Tibial nerve (tissue), 4 donors: ENCODE measurements around the gene TCP11. TPM values are rescaled to one million over a fixed set of nuclear protein-coding genes. Genes with fewer than 3 reads are reported as not detected.

ENCODE experiments used
- DNase-seq, 2 donors: peaks; one replicate each; pipeline ENCODE4 v3.0.0-alpha.2; 2019; ENCODE audit warnings: low spot score in 2 of 2
- H3K27ac ChIP-seq, 4 donors: fragments of 200-600 bp; sonication (generic) in 3 of 4; one replicate each; pipeline ENCODE4 v1.5.1; 2017 to 2019; ENCODE audit warnings: mild to moderate bottlenecking in 1 of 4
- H3K27me3 ChIP-seq, 2 donors: fragments of 200-600 bp; sonication (generic) in 1 of 2; one replicate each; pipeline versions ENCODE4 v1.5.1 to v1.6.0; 2017 to 2019
- H3K36me3 ChIP-seq, 3 donors: fragments of 200-600 bp; sonication (generic); one replicate each; pipeline ENCODE4 v1.5.1; 2018 to 2019
- H3K4me1 ChIP-seq, 4 donors: fragments of 200-600 bp; sonication (generic) in 3 of 4; one replicate each; pipeline ENCODE4 v1.5.1; 2017 to 2019
- H3K4me3 ChIP-seq, 4 donors: fragments of 200-600 bp; sonication (generic) in 3 of 4; one replicate each; pipeline ENCODE4 v1.5.1; 2017 to 2019; ENCODE audit warnings: mild to moderate bottlenecking in 1 of 4, moderate library complexity in 1 of 4
- H3K9me3 ChIP-seq, 4 donors: fragments of 200-600 bp; sonication (generic) in 3 of 4; one replicate each; pipeline ENCODE4 v1.5.1; 2017 to 2019
- EP300 ChIP-seq, 2 donors: sonication (generic); formaldehyde crosslinking; IDR thresholded peaks; one replicate each; pipeline ENCODE4 v1.6.1; 2017; ENCODE audit warnings: antibody characterized with exemption in 2 of 2, mild to moderate bottlenecking in 1 of 2
- POLR2A ChIP-seq, 2 donors: fragments of 450-650 bp; IDR thresholded peaks; one replicate each; pipeline ENCODE4 v1.6.1; 2017; ENCODE audit warnings: antibody characterized with exemption in 2 of 2, mild to moderate bottlenecking in 2 of 2, moderate library complexity in 2 of 2
- WGBS, 2 donors: methylation state at CpG; one replicate each; pipeline ENCODE4 v1.1.5; 2018; 5-methylcytosine and 5-hydroxymethylcytosine counted together
- total RNA-seq, 4 donors: library from RNA; depleted of rRNA; stranded (reverse); fragments of >200 nt; gene quantifications; one replicate each; pipeline ENCODE4 v1.1.0, GENCODE V29; 2016
- TF ChIP-seq, protein P1 (sequence below), 5 experiments: fragments of 200-600 bp in 3 of 5; fragments of 450-650 bp in 2 of 5; sonication (generic) in 3 of 5; IDR thresholded peaks; one replicate each; pipeline ENCODE4 v1.5.1; 2016 to 2019; ENCODE audit warnings: antibody characterized with exemption in 5 of 5, mild to moderate bottlenecking in 3 of 5, moderate library complexity in 2 of 5

The TCP11 gene
- total RNA-seq, 4 donors from 2014 or later, result 0.84 TPM; not detected in 3

DNA sequence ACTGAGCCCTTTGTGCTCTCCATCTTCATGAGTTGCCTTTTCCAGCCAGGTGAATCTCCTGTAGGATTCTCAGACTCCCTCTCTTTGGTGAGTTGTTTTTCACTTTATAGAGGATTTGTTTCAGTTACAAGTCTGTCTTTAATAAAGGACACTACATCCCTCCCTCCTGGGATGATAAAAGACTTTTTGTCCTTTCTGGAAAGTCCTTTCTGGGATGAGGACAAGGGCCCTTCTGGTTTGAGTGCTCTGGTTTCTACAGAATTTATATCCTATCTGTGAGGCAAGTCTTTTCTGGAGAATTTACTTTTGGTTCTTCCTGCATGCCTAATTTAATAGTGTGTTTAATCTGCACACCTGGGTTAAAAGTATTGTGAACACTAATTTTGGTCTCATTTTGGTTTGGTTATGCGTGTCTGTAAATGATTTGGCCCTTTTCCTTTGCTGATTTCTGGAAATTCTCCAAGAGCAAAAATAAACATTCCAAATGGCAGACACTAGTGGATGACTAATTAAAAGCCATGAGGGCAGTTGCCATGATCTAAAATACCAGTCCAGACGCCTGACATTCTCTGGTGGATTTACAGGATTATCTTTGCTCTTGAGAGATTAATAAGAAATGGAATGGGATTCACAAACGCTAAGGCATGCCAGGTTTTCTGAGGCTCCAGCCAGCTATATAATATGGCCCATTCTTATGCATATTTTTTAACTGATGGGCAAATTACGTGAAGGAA is 44.8 kb downstream of the TCP11 start:
- 21 to 30% methylated on average over 4 of the region's 4 CpGs for WGBS, 2 donors
- Histone ChIP-seq H3K27me3 (no peaks in the 10 kb centered on the region), H3K4me3 (no peak overlapping the region), H3K9me3 (no peaks in the 10 kb centered on the region), H3K4me1 (peaks cover 0 to 46% (median 12%) of the 10 kb centered on the region in 4 donors), H3K36me3 (peaks cover 0 to 7% (median 0%) of the 10 kb centered on the region in 3 donors), H3K27ac (peak overlapping the region in 2 of 4 donors; percentile 16 to 40)
- TF ChIP-seq EP300 (IDR thresholded peaks at IDR 0.05) (no peak), POLR2A (IDR thresholded peaks at IDR 0.05) (no peak)
- TF ChIP-seq, protein P1, sequence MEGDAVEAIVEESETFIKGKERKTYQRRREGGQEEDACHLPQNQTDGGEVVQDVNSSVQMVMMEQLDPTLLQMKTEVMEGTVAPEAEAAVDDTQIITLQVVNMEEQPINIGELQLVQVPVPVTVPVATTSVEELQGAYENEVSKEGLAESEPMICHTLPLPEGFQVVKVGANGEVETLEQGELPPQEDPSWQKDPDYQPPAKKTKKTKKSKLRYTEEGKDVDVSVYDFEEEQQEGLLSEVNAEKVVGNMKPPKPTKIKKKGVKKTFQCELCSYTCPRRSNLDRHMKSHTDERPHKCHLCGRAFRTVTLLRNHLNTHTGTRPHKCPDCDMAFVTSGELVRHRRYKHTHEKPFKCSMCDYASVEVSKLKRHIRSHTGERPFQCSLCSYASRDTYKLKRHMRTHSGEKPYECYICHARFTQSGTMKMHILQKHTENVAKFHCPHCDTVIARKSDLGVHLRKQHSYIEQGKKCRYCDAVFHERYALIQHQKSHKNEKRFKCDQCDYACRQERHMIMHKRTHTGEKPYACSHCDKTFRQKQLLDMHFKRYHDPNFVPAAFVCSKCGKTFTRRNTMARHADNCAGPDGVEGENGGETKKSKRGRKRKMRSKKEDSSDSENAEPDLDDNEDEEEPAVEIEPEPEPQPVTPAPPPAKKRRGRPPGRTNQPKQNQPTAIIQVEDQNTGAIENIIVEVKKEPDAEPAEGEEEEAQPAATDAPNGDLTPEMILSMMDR (IDR thresholded peaks at IDR 0.05), result no peak
- no peak for DNase-seq

GRCh38 chr6:35094183-35094582 is 47.0 kb downstream of the TCP11 start:
- 71 to 79% methylated on average over 4 of the region's 4 CpGs for WGBS, 2 donors
- H3K27ac ChIP-seq, result no peak overlapping the region
- no peaks in the 10 kb centered on the region for H3K9me3 ChIP-seq
- H3K4me3 ChIP-seq, result no peak overlapping the region
- DNase-seq, result no peak
- no peaks in the 10 kb centered on the region for H3K27me3 ChIP-seq
- peaks cover 0 to 64% (median 16%) of the 10 kb centered on the region in 4 donors for H3K4me1 ChIP-seq
- TF ChIP-seq POLR2A (IDR thresholded peaks at IDR 0.05), result no peak
- no peak for TF ChIP-seq EP300 (IDR thresholded peaks at IDR 0.05)
- TF ChIP-seq, protein P1 (IDR thresholded peaks at IDR 0.05), result no peak
- H3K36me3 ChIP-seq, result peaks cover 0 to 25% (median 0%) of the 10 kb centered on the region in 3 donors

DNA sequence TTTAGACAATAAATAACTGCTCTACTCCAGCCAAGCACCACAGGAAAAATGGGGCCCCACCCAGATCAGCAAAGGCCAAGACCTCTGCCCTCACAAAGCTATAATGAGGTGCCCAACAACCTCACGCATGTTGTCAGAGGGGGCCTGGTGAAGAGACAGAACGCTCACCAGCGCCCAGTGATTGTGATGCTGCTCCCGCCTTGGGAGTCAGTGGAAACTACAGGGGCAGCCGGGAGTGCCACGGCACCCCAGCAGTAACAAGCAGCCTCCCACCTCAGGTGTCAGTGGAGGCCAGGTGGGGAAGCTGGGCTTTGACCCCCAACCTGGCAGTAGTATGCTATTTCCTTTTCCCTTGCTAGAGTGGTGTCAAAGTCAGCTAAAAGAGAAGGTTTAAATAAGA is 47.4 kb downstream of the TCP11 start:
- H3K36me3 ChIP-seq, result peaks cover 0 to 29% (median 2%) of the 10 kb centered on the region in 3 donors
- no peaks in the 10 kb centered on the region for H3K9me3 ChIP-seq
- no peaks in the 10 kb centered on the region for H3K27me3 ChIP-seq
- H3K4me1 ChIP-seq, result peaks cover 0 to 68% (median 16%) of the 10 kb centered on the region in 4 donors
- no peak for TF ChIP-seq EP300 (IDR thresholded peaks at IDR 0.05)
- TF ChIP-seq POLR2A (IDR thresholded peaks at IDR 0.05), result no peak
- TF ChIP-seq, protein P1 (IDR thresholded peaks at IDR 0.05), result no peak
- WGBS, 2 donors, result 65 to 79% methylated on average over 6 of the region's 6 CpGs
- H3K4me3 ChIP-seq, result no peak overlapping the region
- no peak overlapping the region for H3K27ac ChIP-seq
- no peak for DNase-seq

- H3K27ac ChIP-seq, result peak overlapping the region in 1 of 4 donors; percentile 58
- peaks cover 0 to 36% (median 9%) of the 10 kb centered on the region in 3 donors for H3K36me3 ChIP-seq
- TF ChIP-seq POLR2A (IDR thresholded peaks at IDR 0.05), result no peak
- no peak for TF ChIP-seq EP300 (IDR thresholded peaks at IDR 0.05)
- TF ChIP-seq, protein P1 (IDR thresholded peaks at IDR 0.05), result no peak
- no peaks in the 10 kb centered on the region for H3K27me3 ChIP-seq
- WGBS, 2 donors, result 46 to 49% methylated on average over 5 of the region's 5 CpGs
- peaks cover 0 to 75% (median 19%) of the 10 kb centered on the region in 4 donors for H3K4me1 ChIP-seq
- no peak for DNase-seq
- no peaks in the 10 kb centered on the region for H3K9me3 ChIP-seq
- no peak overlapping the region for H3K4me3 ChIP-seq
Measured at GRCh38 chr6:35093118-35093445, 48.1 kb downstream of the TCP11 start.

- no peaks in the 10 kb centered on the region for H3K9me3 ChIP-seq
- H3K27ac ChIP-seq, result peak overlapping the region in 2 of 4 donors; percentile 9 to 58
- TF ChIP-seq EP300 (IDR thresholded peaks at IDR 0.05) (no peak), POLR2A (IDR thresholded peaks at IDR 0.05) (no peak)
- TF ChIP-seq, protein P1 (IDR thresholded peaks at IDR 0.05), result no peak
- no peak overlapping the region for H3K4me3 ChIP-seq
- H3K36me3 ChIP-seq, result peaks cover 1 to 41% (median 9%) of the 10 kb centered on the region in 3 donors
- H3K4me1 ChIP-seq, result peaks cover 0 to 80% (median 19%) of the 10 kb centered on the region in 4 donors
- WGBS, 2 donors, result 56 to 57% methylated on average over 5 of the region's 5 CpGs
- DNase-seq, result no peak
- H3K27me3 ChIP-seq, result no peaks in the 10 kb centered on the region
Measured at GRCh38 chr6:35092362-35093117, 48.6 kb downstream of the TCP11 start.
